Measurements from ENCODE around the gene NCK2.

GRCh38 chr2:105912081-105912480 lies 167.4 kb downstream of the NCK2 start:
- TF ChIP-seq POLR2A (IDR thresholded peaks at IDR 0.05) (no peak), POLR2AphosphoS5 (IDR thresholded peaks at IDR 0.05) (no peak), CTCF (IDR thresholded peaks at IDR 0.05) (no peak)

Data from sigmoid colon (tissue), 4 donors.